NB4 (cell line): Measurements from ENCODE around the gene TIGAR.

ENCODE experiments used
- DNase-seq: peaks from one replicate; pipeline ENCODE4 v3.0.0; 2010; ENCODE audit warnings: low read depth
- H3K4me3 ChIP-seq: one replicate; pipeline ENCODE4 v1.5.1; 2011; ENCODE audit warnings: mild to moderate bottlenecking, low read depth, low read length, moderate library complexity
- CTCF ChIP-seq: IDR thresholded peaks from one replicate; pipeline ENCODE4 v1.5.1; 2012; ENCODE audit warnings: low read depth, low read length
- MAX ChIP-seq: IDR thresholded peaks from 2 replicates; pipeline ENCODE4 v1.6.1; 2011; ENCODE audit warnings: low read depth, low read length
- MYC ChIP-seq: IDR thresholded peaks from 2 replicates; pipeline ENCODE4 v1.6.1; 2011; ENCODE audit warnings: low read depth, low read length
- POLR2A ChIP-seq: IDR thresholded peaks from 2 replicates; pipeline ENCODE4 v1.6.1; 2011; ENCODE audit warnings: mild to moderate bottlenecking; ENCODE audit not compliant: insufficient read length; ENCODE audit errors: extremely low read depth

TIGAR gene

GRCh38 chr12:4320497-4320852 lies 538 bp upstream of the TIGAR start:
- DNase-seq, result no peak
- no peak for TF ChIP-seq CTCF
- no peak for TF ChIP-seq MAX
- TF ChIP-seq POLR2A, result no peak
- no peak for TF ChIP-seq MYC
- H3K4me3 ChIP-seq, result peak overlapping the region; percentile 56

GRCh38 chr12:4322726-4323125 lies 1.7 kb downstream of the TIGAR start:
- TF ChIP-seq CTCF (no peak), MYC (no peak), MAX (no peak), POLR2A (no peak)
- DNase-seq, result no peak
- no peak overlapping the region for H3K4me3 ChIP-seq

- no peak for TF ChIP-seq CTCF
- peak; percentile 51 for TF ChIP-seq MAX
- no peak for TF ChIP-seq POLR2A
- TF ChIP-seq MYC, result no peak
- DNase-seq, result no peak
- no peak overlapping the region for H3K4me3 ChIP-seq
These were observed 2.4 kb downstream of the TIGAR start for GRCh38 chr12:4323396-4323795.

- TF ChIP-seq POLR2A (no peak), CTCF (no peak), MYC (no peak), MAX (no peak)
- H3K4me3 ChIP-seq, result no peak overlapping the region
- no peak for DNase-seq
These were observed 3.4 kb downstream of the TIGAR start for GRCh38 chr12:4324366-4324765.

GRCh38 chr12:4325966-4326365 lies 5.0 kb downstream of the TIGAR start:
- H3K4me3 ChIP-seq, result no peak overlapping the region
- no peak for TF ChIP-seq MAX
- no peak for TF ChIP-seq POLR2A
- TF ChIP-seq MYC, result no peak
- no peak for TF ChIP-seq CTCF
- DNase-seq, result no peak

GRCh38 chr12:4327293-4327692 lies 6.3 kb downstream of the TIGAR start:
- DNase-seq, result no peak
- TF ChIP-seq MAX, result no peak
- no peak for TF ChIP-seq CTCF
- no peak for TF ChIP-seq POLR2A
- TF ChIP-seq MYC, result no peak

More at GRCh38 chr12:4327293-4327692, 6.3 kb downstream of the TIGAR start:
- H3K4me3 ChIP-seq, result no peak overlapping the region
